Heart left ventricle (tissue), 16 donors: Measurements from ENCODE around the gene FGF9. TPM values are rescaled to one million over a fixed set of nuclear protein-coding genes. Genes with fewer than 3 reads are reported as not detected.

Experiments
- ATAC-seq, 4 donors: fragments of 200-7000 bp; cut with Tn5 transposase; one replicate each; pipeline ENCODE4 v1.9.1; 2020 to 2022; ENCODE audit warnings: moderate library complexity in 4 of 4, mild to moderate bottlenecking in 3 of 4, moderate number of reproducible peaks in 1 of 4
- DNase-seq, 5 donors: peaks; one replicate each; pipeline ENCODE4 v3.0.0-alpha.2; 2020
- H3K27ac ChIP-seq, 12 donors: fragments of 200-600 bp; sonication (generic) in 4 of 12; one replicate each; pipeline versions ENCODE4 v1.5.0 to v1.8.0; 2016 to 2022; ENCODE audit warnings: mild to moderate bottlenecking in 2 of 12
- H3K27me3 ChIP-seq, 9 donors: fragments of 200-600 bp; sonication (generic) in 2 of 9; one replicate each; pipeline versions ENCODE4 v1.5.1 to v1.8.0; 2016 to 2022; ENCODE audit warnings: mild to moderate bottlenecking in 3 of 9
- H3K36me3 ChIP-seq, 9 donors: fragments of 200-600 bp; sonication (generic) in 2 of 9; one replicate each; pipeline versions ENCODE4 v1.5.0 to v1.8.0; 2018 to 2022; ENCODE audit warnings: mild to moderate bottlenecking in 2 of 9
- H3K4me1 ChIP-seq, 12 donors: fragments of 200-600 bp; sonication (generic) in 4 of 12; one replicate each; pipeline versions ENCODE4 v1.5.0 to v1.8.0; 2016 to 2022; ENCODE audit warnings: mild to moderate bottlenecking in 3 of 12
- H3K4me3 ChIP-seq, 12 donors: fragments of 200-600 bp; sonication (generic) in 4 of 12; one replicate each; pipeline versions ENCODE4 v1.5.0 to v1.8.0; 2017 to 2022; ENCODE audit warnings: mild to moderate bottlenecking in 9 of 12, moderate library complexity in 4 of 12
- H3K9me3 ChIP-seq, 12 donors: fragments of 200-600 bp; sonication (generic) in 4 of 12; one replicate each; pipeline versions ENCODE4 v1.5.0 to v1.8.0; 2016 to 2022; ENCODE audit warnings: mild to moderate bottlenecking in 1 of 12
- CTCF ChIP-seq, 12 donors: fragments of 200-600 bp; sonication (generic) in 4 of 12; IDR thresholded peaks; one replicate each; pipeline versions ENCODE4 v1.5.0 to v1.8.0; 2018 to 2022; ENCODE audit warnings: antibody characterized with exemption in 12 of 12, mild to moderate bottlenecking in 5 of 12
- POLR2A ChIP-seq, 2 donors: fragments of 450-650 bp; IDR thresholded peaks; one replicate each; pipeline ENCODE4 v1.6.1; 2017; ENCODE audit warnings: antibody characterized with exemption in 2 of 2, mild to moderate bottlenecking in 2 of 2, moderate library complexity in 2 of 2
- WGBS, 4 donors: extraction: QIAGEN DNeasy Blood & Tissue Kit in 2 of 4; methylation state at CpG; one replicate each; pipeline versions ENCODE4 v1.1.5 to v1.1.7; 2013 to 2018; 5-methylcytosine and 5-hydroxymethylcytosine counted together
- intact Hi-C, 10 donors: fragments of 100-400 bp; cut with DNase I; formaldehyde crosslinking; loops; one replicate each; pipeline versions ENCODE4 v1.11.1 to v1.14.2; 2022
- polyA plus RNA-seq, 2 donors: library from polyadenylated mRNA; stranded (reverse); fragments of 200-250 nt; gene quantifications; one replicate each; pipeline ENCODE4 v1.2.3, GENCODE V29; 2013
- total RNA-seq, 9 donors: library from RNA; depleted of rRNA in 2 of 9; stranded (reverse); fragments of >200 nt in 2 of 9; fragmentation: NEBNext Ultra II Directional in 3 of 9; extraction: Animal tissue kit (Norgen Biotek cat#: 25700) in 3 of 9; gene quantifications; one replicate each; pipeline versions ENCODE4 v1.1.0 to v1.2.4, GENCODE V29; 2016 to 2023
- donor health status: ischemic (EF 13 %, LVEDD 7.1; RV severe dilation, severe dysfunction).
- donor health status: healthy with polysubstance abuse.
- donor health status: DM: no; HTN: yes; CAD: no.
- donor health status: DM: no; HTN: no; CAD: no.
- donor health status: ischemic (EF 25% LVEDD 6.9; RV normal size, moderate dysfunction).
- donor health status: ischemic (EF 25% LVEDD 5.7; RV mildly dilated, moderate dysfunction).
- donor health status: healthy.
- donor health status: DM: yes; HTN: yes; CAD: no.
- donor health status: ischemic (EF 35%, LVEDD 5.7; RV mildly dilated, moderate dysfunction).
- donor health status: nonischemic (EF 11% LVEDD 7.7; RV severe dilation, severe dysfunction).
- donor health status: DM: yes; HTN: yes; CAD: no.
- donor health status: PGD.
- donor health status: ischemic (EF 29% LVEDD 5.4; RV normal size, mild dysfunction).
- donor health status: nonischemic (EF 23%, LVEDD 6.1; RV moderate dilation, normal function).

Gene FGF9
- total and polyA plus RNA-seq, 11 donors = 1.7 to 12.5 (median 7.6) TPM

- Histone ChIP-seq H3K27ac (peak overlapping the region in 11 of 12 donors; percentile 71 to 94 (median 83)), H3K9me3 (no peaks in the 10 kb centered on the region), H3K4me3 (peak overlapping the region; percentile 41 to 85 (median 66)), H3K4me1 (peaks cover 0 to 52% (median 24%) of the 10 kb centered on the region in 12 donors), H3K36me3 (no peaks in the 10 kb centered on the region), H3K27me3 (peaks cover 6 to 70% (median 29%) of the 10 kb centered on the region in 9 donors)
- no peak for TF ChIP-seq POLR2A (IDR thresholded peaks at IDR 0.05)
- TF ChIP-seq CTCF (IDR thresholded peaks at IDR 0.05) = no peak
- intact Hi-C loops = loop anchor here in 2 of 10 donors (2.0 to 10.0 kb wide), 3 partner anchors 61 to 749 kb away; no protein-coding TSS in a partner anchor
- ATAC-seq (peak; percentile 41 to 63 (median 59)), DNase-seq (peak; percentile 52 to 69 (median 56))
- WGBS, 4 donors = 1 to 3% (median 2%) methylated on average over 26 to 62 of the region's 62 CpGs
Measured at GRCh38 chr13:21675095-21675991, 4.5 kb downstream of the FGF9 start.

GRCh38 chr13:21676611-21677021, 5.7 kb downstream of the FGF9 start:
- intact Hi-C loops = loop anchor here in 2 of 10 donors (10.0 kb wide), 2 partner anchors 518 to 748 kb away; no protein-coding TSS in a partner anchor
- peaks cover 0 to 50% (median 20%) of the 10 kb centered on the region in 12 donors for H3K4me1 ChIP-seq
- ATAC-seq = peak in 2 of 4 donors; percentile 14 to 57

GRCh38 chr13:21677075-21677623, 6.3 kb downstream of the FGF9 start:
- no peak for TF ChIP-seq CTCF (IDR thresholded peaks at IDR 0.05)
- TF ChIP-seq POLR2A (IDR thresholded peaks at IDR 0.05) = no peak
- H3K4me1 ChIP-seq = peaks cover 0 to 45% (median 17%) of the 10 kb centered on the region in 12 donors
- H3K36me3 ChIP-seq = no peaks in the 10 kb centered on the region
- H3K9me3 ChIP-seq = no peaks in the 10 kb centered on the region
- intact Hi-C loops = loop anchor here in 2 of 10 donors (10.0 kb wide), 2 partner anchors 518 to 748 kb away; no protein-coding TSS in a partner anchor
- ATAC-seq = no peak
- no peak for DNase-seq
- H3K27me3 ChIP-seq = peaks cover 6 to 63% (median 26%) of the 10 kb centered on the region in 9 donors
- 41 to 50% (median 43%) methylated on average over 3 of the region's 3 CpGs for WGBS, 4 donors
- peak overlapping the region in 5 of 12 donors; percentile 9 to 94 (median 77) for H3K27ac ChIP-seq
- H3K4me3 ChIP-seq = no peak overlapping the region

More at GRCh38 chr13:21676611-21677021, 5.7 kb downstream of the FGF9 start:
- DNase-seq = peak in 3 of 5 donors; percentile 31 to 43 (median 40)
- H3K27me3 ChIP-seq = peaks cover 6 to 68% (median 29%) of the 10 kb centered on the region in 9 donors
- no peak for TF ChIP-seq POLR2A (IDR thresholded peaks at IDR 0.05)
- peak in 5 of 12 donors; percentile 12 to 31 (median 16) for TF ChIP-seq CTCF (IDR thresholded peaks at IDR 0.05)
- H3K36me3 ChIP-seq = no peaks in the 10 kb centered on the region
- H3K9me3 ChIP-seq = no peaks in the 10 kb centered on the region
- 47 to 64% (median 60%) methylated on average over 6 of the region's 6 CpGs for WGBS, 4 donors
- peak overlapping the region in 5 of 12 donors; percentile 26 to 94 (median 87) for H3K27ac ChIP-seq
- no peak overlapping the region for H3K4me3 ChIP-seq
